Measurements from ENCODE around the gene AAR2.

Gene AAR2

GRCh38 chr20:36275011-36275410 is 38.7 kb downstream of the AAR2 start:
- Histone ChIP-seq H3K27ac (ENCODE audit: low read depth, low read length) (no peak overlapping the region), H3K36me3 (ENCODE audit: control insufficient read depth in 1 of 2, insufficient read depth in 2 of 2, low read length in 2 of 2) (no peaks in the 10 kb centered on the region), H4K12ac (ENCODE audit: low read depth, low read length) (no peak overlapping the region), H3K18ac (ENCODE audit: low read length) (no peak overlapping the region), H2BK120ac (ENCODE audit: insufficient read depth, low read length, poor library complexity) (no peak overlapping the region), H4K8ac (ENCODE audit: low read depth, low read length) (no peak overlapping the region), H3K27me3 (ENCODE audit: insufficient read depth, low read length) (no peaks in the 10 kb centered on the region), H3K14ac (ENCODE audit: low read length) (no peak overlapping the region), H3K4ac (ENCODE audit: low read depth, low read length) (no peak overlapping the region), H3K4me3 (ENCODE audit: low read depth, low read length) (no peak overlapping the region), H3K79me2 (ENCODE audit: control insufficient read depth, insufficient read depth, low read length, poor library complexity) (no peaks in the 10 kb centered on the region), H3K23ac (ENCODE audit: low read length) (no peak overlapping the region), H2BK5ac (ENCODE audit: low read depth, low read length, poor library complexity) (no peak overlapping the region), H3K9ac (ENCODE audit: low read length) (no peak overlapping the region), H2AK5ac (ENCODE audit: low read length) (no peak overlapping the region), H2BK12ac (ENCODE audit: low read length) (no peak overlapping the region), H3K4me1 (ENCODE audit: control insufficient read depth in 1 of 2, insufficient read depth in 2 of 2, low read length in 2 of 2) (no peaks in the 10 kb centered on the region), H3K9me3 (ENCODE audit: insufficient read depth, low read depth, low read length) (no peaks in the 10 kb centered on the region), H3K4me2 (ENCODE audit: low read length) (no peak overlapping the region), H3K79me1 (ENCODE audit: low read length) (no peaks in the 10 kb centered on the region), H2AFZ (ENCODE audit: insufficient read depth, low read length, poor library complexity) (no peak overlapping the region), H4K91ac (ENCODE audit: low read depth, low read length) (no peak overlapping the region)
- DNase-seq: no peak
- WGBS (ENCODE audit: extremely low coverage, insufficient coverage, insufficient read length): no CpG with 5 or more reads among the region's 5 CpGs

- no peak overlapping the region for H3K18ac ChIP-seq (ENCODE audit: low read length)
- no peaks in the 10 kb centered on the region for H3K36me3 ChIP-seq (ENCODE audit: control insufficient read depth in 1 of 2, insufficient read depth in 2 of 2, low read length in 2 of 2)
- no peak overlapping the region for H2BK5ac ChIP-seq (ENCODE audit: low read depth, low read length, poor library complexity)
- H3K23ac ChIP-seq (ENCODE audit: low read length): no peak overlapping the region
- no peaks in the 10 kb centered on the region for H3K79me2 ChIP-seq (ENCODE audit: control insufficient read depth, insufficient read depth, low read length, poor library complexity)
- H4K8ac ChIP-seq (ENCODE audit: low read depth, low read length): no peak overlapping the region
- no peak overlapping the region for H2BK12ac ChIP-seq (ENCODE audit: low read length)
- no peaks in the 10 kb centered on the region for H3K27me3 ChIP-seq (ENCODE audit: insufficient read depth, low read length)
- no peak overlapping the region for H3K14ac ChIP-seq (ENCODE audit: low read length)
- H3K4ac ChIP-seq (ENCODE audit: low read depth, low read length): no peak overlapping the region
- no peaks in the 10 kb centered on the region for H3K9me3 ChIP-seq (ENCODE audit: insufficient read depth, low read depth, low read length)
- no peak overlapping the region for H2AFZ ChIP-seq (ENCODE audit: insufficient read depth, low read length, poor library complexity)
- no peak overlapping the region for H3K27ac ChIP-seq (ENCODE audit: low read depth, low read length)
- no peak overlapping the region for H4K12ac ChIP-seq (ENCODE audit: low read depth, low read length)
- no peak overlapping the region for H3K4me3 ChIP-seq (ENCODE audit: low read depth, low read length)
- no peak for DNase-seq
- H3K9ac ChIP-seq (ENCODE audit: low read length): peak overlapping the region; percentile 15
- H2BK120ac ChIP-seq (ENCODE audit: insufficient read depth, low read length, poor library complexity): no peak overlapping the region
- no peak overlapping the region for H4K91ac ChIP-seq (ENCODE audit: low read depth, low read length)
- H3K4me2 ChIP-seq (ENCODE audit: low read length): no peak overlapping the region
- no CpG with 5 or more reads among the region's 12 CpGs for WGBS (ENCODE audit: extremely low coverage, insufficient coverage, insufficient read length)
- H3K4me1 ChIP-seq (ENCODE audit: control insufficient read depth in 1 of 2, insufficient read depth in 2 of 2, low read length in 2 of 2): no peaks in the 10 kb centered on the region
- H3K79me1 ChIP-seq (ENCODE audit: low read length): no peaks in the 10 kb centered on the region
- no peak overlapping the region for H2AK5ac ChIP-seq (ENCODE audit: low read length)
Measured at GRCh38 chr20:36275441-36276189, 39.3 kb downstream of the AAR2 start.

GRCh38 chr20:36277546-36277945 is 41.3 kb downstream of the AAR2 start:
- no peaks in the 10 kb centered on the region for H3K79me1 ChIP-seq (ENCODE audit: low read length)
- H3K4me2 ChIP-seq (ENCODE audit: low read length): no peak overlapping the region
- no peak overlapping the region for H4K91ac ChIP-seq (ENCODE audit: low read depth, low read length)
- no peak overlapping the region for H3K4me3 ChIP-seq (ENCODE audit: low read depth, low read length)
- H3K18ac ChIP-seq (ENCODE audit: low read length): no peak overlapping the region
- no peak overlapping the region for H2AFZ ChIP-seq (ENCODE audit: insufficient read depth, low read length, poor library complexity)
- no peak overlapping the region for H2AK5ac ChIP-seq (ENCODE audit: low read length)
- no peak overlapping the region for H2BK120ac ChIP-seq (ENCODE audit: insufficient read depth, low read length, poor library complexity)
- no peaks in the 10 kb centered on the region for H3K4me1 ChIP-seq (ENCODE audit: control insufficient read depth in 1 of 2, insufficient read depth in 2 of 2, low read length in 2 of 2)
- DNase-seq: no peak
- no peak overlapping the region for H2BK12ac ChIP-seq (ENCODE audit: low read length)
- H3K36me3 ChIP-seq (ENCODE audit: control insufficient read depth in 1 of 2, insufficient read depth in 2 of 2, low read length in 2 of 2): no peaks in the 10 kb centered on the region
- no peak overlapping the region for H3K23ac ChIP-seq (ENCODE audit: low read length)
- H3K27me3 ChIP-seq (ENCODE audit: insufficient read depth, low read length): no peaks in the 10 kb centered on the region
- H3K14ac ChIP-seq (ENCODE audit: low read length): no peak overlapping the region
- WGBS (ENCODE audit: extremely low coverage, insufficient coverage, insufficient read length): no CpG with 5 or more reads among the region's 9 CpGs
- H4K8ac ChIP-seq (ENCODE audit: low read depth, low read length): no peak overlapping the region
- H3K9ac ChIP-seq (ENCODE audit: low read length): no peak overlapping the region
- no peaks in the 10 kb centered on the region for H3K79me2 ChIP-seq (ENCODE audit: control insufficient read depth, insufficient read depth, low read length, poor library complexity)
- no peaks in the 10 kb centered on the region for H3K9me3 ChIP-seq (ENCODE audit: insufficient read depth, low read depth, low read length)
- H4K12ac ChIP-seq (ENCODE audit: low read depth, low read length): no peak overlapping the region
- no peak overlapping the region for H3K27ac ChIP-seq (ENCODE audit: low read depth, low read length)
- H3K4ac ChIP-seq (ENCODE audit: low read depth, low read length): no peak overlapping the region
- H2BK5ac ChIP-seq (ENCODE audit: low read depth, low read length, poor library complexity): no peak overlapping the region

- Histone ChIP-seq H3K4me3 (ENCODE audit: low read depth, low read length) (no peak overlapping the region), H2BK12ac (ENCODE audit: low read length) (no peak overlapping the region), H3K9ac (ENCODE audit: low read length) (no peak overlapping the region), H4K91ac (ENCODE audit: low read depth, low read length) (no peak overlapping the region), H3K4me1 (ENCODE audit: control insufficient read depth in 1 of 2, insufficient read depth in 2 of 2, low read length in 2 of 2) (no peaks in the 10 kb centered on the region), H3K14ac (ENCODE audit: low read length) (no peak overlapping the region), H2BK5ac (ENCODE audit: low read depth, low read length, poor library complexity) (no peak overlapping the region), H4K12ac (ENCODE audit: low read depth, low read length) (no peak overlapping the region), H4K8ac (ENCODE audit: low read depth, low read length) (no peak overlapping the region), H3K4me2 (ENCODE audit: low read length) (no peak overlapping the region), H3K9me3 (ENCODE audit: insufficient read depth, low read depth, low read length) (no peaks in the 10 kb centered on the region), H3K27me3 (ENCODE audit: insufficient read depth, low read length) (no peaks in the 10 kb centered on the region), H2BK120ac (ENCODE audit: insufficient read depth, low read length, poor library complexity) (no peak overlapping the region), H3K36me3 (ENCODE audit: control insufficient read depth in 1 of 2, insufficient read depth in 2 of 2, low read length in 2 of 2) (no peaks in the 10 kb centered on the region), H3K27ac (ENCODE audit: low read depth, low read length) (no peak overlapping the region), H3K79me1 (ENCODE audit: low read length) (no peaks in the 10 kb centered on the region), H2AK5ac (ENCODE audit: low read length) (no peak overlapping the region), H3K23ac (ENCODE audit: low read length) (no peak overlapping the region), H3K18ac (ENCODE audit: low read length) (no peak overlapping the region), H3K79me2 (ENCODE audit: control insufficient read depth, insufficient read depth, low read length, poor library complexity) (no peaks in the 10 kb centered on the region), H2AFZ (ENCODE audit: insufficient read depth, low read length, poor library complexity) (no peak overlapping the region), H3K4ac (ENCODE audit: low read depth, low read length) (no peak overlapping the region)
- no CpG with 5 or more reads among the region's 5 CpGs for WGBS (ENCODE audit: extremely low coverage, insufficient coverage, insufficient read length)
- no peak for DNase-seq
Measured at GRCh38 chr20:36279362-36279761, 43.1 kb downstream of the AAR2 start.
